ENCODE measurements around the gene SLC25A40. TPM values are rescaled to one million over a fixed set of nuclear protein-coding genes. Genes with fewer than 3 reads are reported as not detected.

Gene SLC25A40
- total and polyA plus RNA-seq, 2 of the 13 experiments (the other 11 are each of a cell fraction or from before 2014, with no cell fraction given): 12.9 to 13.6 TPM

DNA sequence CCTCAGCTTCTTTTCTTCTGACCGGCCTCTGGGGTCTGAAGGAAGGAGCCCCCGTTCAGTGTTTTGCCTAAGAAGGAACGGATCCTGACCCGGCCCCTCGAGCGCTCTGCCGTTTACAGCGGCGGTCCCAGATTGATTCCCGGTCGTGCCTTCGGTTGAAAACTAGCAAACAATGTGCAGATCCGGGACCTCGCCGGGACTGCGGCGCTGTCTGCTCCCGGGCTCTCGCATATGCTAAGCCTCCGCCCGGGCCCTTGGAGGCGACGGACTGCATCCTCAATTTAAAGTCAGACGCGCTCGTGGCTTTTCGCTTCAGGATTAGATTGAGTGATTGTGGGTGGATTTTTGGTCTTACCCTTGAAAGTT lies 692 bp upstream of the SLC25A40 start (continued):
- TF ChIP-seq NRL (CRISPR knock-in tag; IDR thresholded peaks at IDR 0.05; ENCODE audit: borderline replicate concordance) (0 out of 2 replicates have a peak, but pooled peaks have one; percentile 14), GATAD1 (CRISPR knock-in tag; IDR thresholded peaks at IDR 0.05) (peak; percentile 64), ZNF768 (CRISPR knock-in tag; IDR thresholded peaks at IDR 0.05) (0 out of 2 replicates have a peak, but pooled peaks have one; percentile 2), POLR2G (IDR thresholded peaks at IDR 0.05; ENCODE audit: low read depth, low read length) (0 out of 2 replicates have a peak, but pooled peaks have one; percentile 12), NFE2 (CRISPR knock-in tag; IDR thresholded peaks at IDR 0.05) (no peak), YEATS2 (CRISPR knock-in tag; IDR thresholded peaks at IDR 0.05; ENCODE audit: borderline replicate concordance) (no peak), PHF5A (CRISPR knock-in tag; IDR thresholded peaks at IDR 0.05; ENCODE audit: low read depth, unreplicated experiment) (no peak), KAT7 (CRISPR knock-in tag; IDR thresholded peaks at IDR 0.05; ENCODE audit: borderline replicate concordance) (peak; percentile 49; the same call in 1 of the 2 replicates), ISL2 (CRISPR knock-in tag; IDR thresholded peaks at IDR 0.05) (no peak), BRCA1 (CRISPR knock-in tag; IDR thresholded peaks at IDR 0.05) (peak; percentile 43; the same call in 1 of the 2 replicates), ZNF841 (CRISPR knock-in tag; IDR thresholded peaks at IDR 0.05; ENCODE audit: borderline replicate concordance) (no peak), MAF1 (CRISPR knock-in tag; IDR thresholded peaks at IDR 0.05; ENCODE audit: borderline replicate concordance) (no peak), ZNF772 (CRISPR knock-in tag; IDR thresholded peaks at IDR 0.05) (no peak), SIN3A (IDR thresholded peaks at IDR 0.05; ENCODE audit: borderline replicate concordance, low read depth, low read length) (peak; percentile 20; the same call in 1 of the 2 replicates), PHB2 (IDR thresholded peaks at IDR 0.05; ENCODE audit: partially characterized antibody) (no peak)
- TF ChIP-seq, protein P1, sequence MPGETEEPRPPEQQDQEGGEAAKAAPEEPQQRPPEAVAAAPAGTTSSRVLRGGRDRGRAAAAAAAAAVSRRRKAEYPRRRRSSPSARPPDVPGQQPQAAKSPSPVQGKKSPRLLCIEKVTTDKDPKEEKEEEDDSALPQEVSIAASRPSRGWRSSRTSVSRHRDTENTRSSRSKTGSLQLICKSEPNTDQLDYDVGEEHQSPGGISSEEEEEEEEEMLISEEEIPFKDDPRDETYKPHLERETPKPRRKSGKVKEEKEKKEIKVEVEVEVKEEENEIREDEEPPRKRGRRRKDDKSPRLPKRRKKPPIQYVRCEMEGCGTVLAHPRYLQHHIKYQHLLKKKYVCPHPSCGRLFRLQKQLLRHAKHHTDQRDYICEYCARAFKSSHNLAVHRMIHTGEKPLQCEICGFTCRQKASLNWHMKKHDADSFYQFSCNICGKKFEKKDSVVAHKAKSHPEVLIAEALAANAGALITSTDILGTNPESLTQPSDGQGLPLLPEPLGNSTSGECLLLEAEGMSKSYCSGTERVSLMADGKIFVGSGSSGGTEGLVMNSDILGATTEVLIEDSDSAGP (CRISPR knock-in tag; IDR thresholded peaks at IDR 0.05; ENCODE audit: borderline replicate concordance): no peak; the same call in 1 of the 2 replicates
- TF ChIP-seq, protein P2, sequence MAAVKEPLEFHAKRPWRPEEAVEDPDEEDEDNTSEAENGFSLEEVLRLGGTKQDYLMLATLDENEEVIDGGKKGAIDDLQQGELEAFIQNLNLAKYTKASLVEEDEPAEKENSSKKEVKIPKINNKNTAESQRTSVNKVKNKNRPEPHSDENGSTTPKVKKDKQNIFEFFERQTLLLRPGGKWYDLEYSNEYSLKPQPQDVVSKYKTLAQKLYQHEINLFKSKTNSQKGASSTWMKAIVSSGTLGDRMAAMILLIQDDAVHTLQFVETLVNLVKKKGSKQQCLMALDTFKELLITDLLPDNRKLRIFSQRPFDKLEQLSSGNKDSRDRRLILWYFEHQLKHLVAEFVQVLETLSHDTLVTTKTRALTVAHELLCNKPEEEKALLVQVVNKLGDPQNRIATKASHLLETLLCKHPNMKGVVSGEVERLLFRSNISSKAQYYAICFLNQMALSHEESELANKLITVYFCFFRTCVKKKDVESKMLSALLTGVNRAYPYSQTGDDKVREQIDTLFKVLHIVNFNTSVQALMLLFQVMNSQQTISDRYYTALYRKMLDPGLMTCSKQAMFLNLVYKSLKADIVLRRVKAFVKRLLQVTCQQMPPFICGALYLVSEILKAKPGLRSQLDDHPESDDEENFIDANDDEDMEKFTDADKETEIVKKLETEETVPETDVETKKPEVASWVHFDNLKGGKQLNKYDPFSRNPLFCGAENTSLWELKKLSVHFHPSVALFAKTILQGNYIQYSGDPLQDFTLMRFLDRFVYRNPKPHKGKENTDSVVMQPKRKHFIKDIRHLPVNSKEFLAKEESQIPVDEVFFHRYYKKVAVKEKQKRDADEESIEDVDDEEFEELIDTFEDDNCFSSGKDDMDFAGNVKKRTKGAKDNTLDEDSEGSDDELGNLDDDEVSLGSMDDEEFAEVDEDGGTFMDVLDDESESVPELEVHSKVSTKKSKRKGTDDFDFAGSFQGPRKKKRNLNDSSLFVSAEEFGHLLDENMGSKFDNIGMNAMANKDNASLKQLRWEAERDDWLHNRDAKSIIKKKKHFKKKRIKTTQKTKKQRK (IDR thresholded peaks at IDR 0.05; ENCODE audit: low read length): no peak
- TF ChIP-seq, protein P3, sequence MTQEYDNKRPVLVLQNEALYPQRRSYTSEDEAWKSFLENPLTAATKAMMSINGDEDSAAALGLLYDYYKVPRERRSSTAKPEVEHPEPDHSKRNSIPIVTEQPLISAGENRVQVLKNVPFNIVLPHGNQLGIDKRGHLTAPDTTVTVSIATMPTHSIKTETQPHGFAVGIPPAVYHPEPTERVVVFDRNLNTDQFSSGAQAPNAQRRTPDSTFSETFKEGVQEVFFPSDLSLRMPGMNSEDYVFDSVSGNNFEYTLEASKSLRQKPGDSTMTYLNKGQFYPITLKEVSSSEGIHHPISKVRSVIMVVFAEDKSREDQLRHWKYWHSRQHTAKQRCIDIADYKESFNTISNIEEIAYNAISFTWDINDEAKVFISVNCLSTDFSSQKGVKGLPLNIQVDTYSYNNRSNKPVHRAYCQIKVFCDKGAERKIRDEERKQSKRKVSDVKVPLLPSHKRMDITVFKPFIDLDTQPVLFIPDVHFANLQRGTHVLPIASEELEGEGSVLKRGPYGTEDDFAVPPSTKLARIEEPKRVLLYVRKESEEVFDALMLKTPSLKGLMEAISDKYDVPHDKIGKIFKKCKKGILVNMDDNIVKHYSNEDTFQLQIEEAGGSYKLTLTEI (CRISPR knock-in tag; conservative IDR thresholded peaks at IDR 0.05): no peak
- TF ChIP-seq, protein P4, sequence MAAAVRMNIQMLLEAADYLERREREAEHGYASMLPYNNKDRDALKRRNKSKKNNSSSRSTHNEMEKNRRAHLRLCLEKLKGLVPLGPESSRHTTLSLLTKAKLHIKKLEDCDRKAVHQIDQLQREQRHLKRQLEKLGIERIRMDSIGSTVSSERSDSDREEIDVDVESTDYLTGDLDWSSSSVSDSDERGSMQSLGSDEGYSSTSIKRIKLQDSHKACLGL (CRISPR knock-in tag; IDR thresholded peaks at IDR 0.05): no peak

Data from HepG2 (cell line).